NCI-H1092 (cell line): ENCODE data around the gene PBX4.

ENCODE experiments used
- DNase-seq: peaks from one replicate; lab custom pipeline; 2025; lab: John Stamatoyannopoulos, UW

Gene PBX4

GRCh38 chr19:19588546-19588945, 29.9 kb downstream of the PBX4 start:
- no peak for DNase-seq

GRCh38 chr19:19587771-19588170, 30.7 kb downstream of the PBX4 start:
- DNase-seq = no peak

- no peak for DNase-seq
These were observed 34.1 kb downstream of the PBX4 start for GRCh38 chr19:19584356-19584755.

DNA sequence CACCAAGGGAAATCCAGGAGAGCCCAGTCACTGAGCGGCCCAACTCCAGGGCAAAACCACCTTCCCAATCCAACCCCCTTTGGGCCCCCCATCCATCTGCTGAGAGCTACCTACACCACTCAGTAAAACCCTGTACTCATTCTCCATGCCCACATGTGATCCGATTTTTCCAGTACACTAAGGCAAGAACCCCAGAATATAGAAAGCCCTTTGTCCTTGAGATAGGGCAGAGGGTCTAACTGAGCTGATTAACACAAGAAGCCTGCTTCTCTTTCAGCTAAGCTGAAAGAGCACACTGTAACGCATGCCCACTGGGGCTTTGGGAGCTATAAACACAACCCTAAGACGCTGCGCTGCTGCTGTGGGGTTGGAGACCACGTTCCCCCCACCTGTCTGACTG, 36.0 kb downstream of the PBX4 start:
- DNase-seq = no peak

DNA sequence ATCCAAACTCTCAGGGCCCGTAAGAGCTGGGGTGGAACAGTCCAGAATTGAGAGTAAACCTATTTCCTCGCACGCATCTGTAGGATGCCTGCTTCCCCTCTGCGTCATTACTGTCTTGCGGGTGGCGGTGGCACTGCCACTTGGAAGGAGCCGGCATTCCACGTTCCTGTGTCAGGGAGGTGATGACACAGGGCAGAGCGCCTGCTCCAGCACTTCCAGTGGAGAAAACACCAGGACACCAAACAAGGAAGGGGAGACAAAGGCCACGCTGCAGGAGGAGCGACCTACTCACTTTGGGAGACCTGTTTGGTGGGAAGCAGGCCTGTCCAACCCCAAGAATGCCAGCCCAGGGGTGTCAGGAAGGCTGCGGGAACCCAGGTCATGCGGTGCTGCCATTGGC, 37.1 kb downstream of the PBX4 start:
- no peak for DNase-seq

DNA sequence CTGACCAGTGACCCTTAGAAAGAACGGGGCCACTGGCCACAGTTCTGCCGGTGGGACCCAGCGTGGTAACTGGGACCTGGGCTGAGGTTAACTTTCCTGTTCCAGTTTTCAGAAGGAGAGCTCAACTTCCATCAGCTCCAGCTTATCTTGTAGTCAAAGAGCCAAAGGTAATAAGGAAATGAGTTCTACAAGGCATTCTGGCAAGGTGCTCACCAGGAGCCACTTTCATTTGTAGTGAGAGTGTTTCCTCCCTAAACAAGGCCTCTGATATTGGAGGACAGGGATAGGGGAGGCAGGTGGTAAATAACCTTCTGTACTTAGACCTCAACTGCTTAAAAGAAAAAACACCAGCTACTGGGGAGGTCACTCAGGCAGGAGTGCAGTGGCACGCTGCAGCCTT, 38.1 kb downstream of the PBX4 start:
- DNase-seq = no peak

DNA sequence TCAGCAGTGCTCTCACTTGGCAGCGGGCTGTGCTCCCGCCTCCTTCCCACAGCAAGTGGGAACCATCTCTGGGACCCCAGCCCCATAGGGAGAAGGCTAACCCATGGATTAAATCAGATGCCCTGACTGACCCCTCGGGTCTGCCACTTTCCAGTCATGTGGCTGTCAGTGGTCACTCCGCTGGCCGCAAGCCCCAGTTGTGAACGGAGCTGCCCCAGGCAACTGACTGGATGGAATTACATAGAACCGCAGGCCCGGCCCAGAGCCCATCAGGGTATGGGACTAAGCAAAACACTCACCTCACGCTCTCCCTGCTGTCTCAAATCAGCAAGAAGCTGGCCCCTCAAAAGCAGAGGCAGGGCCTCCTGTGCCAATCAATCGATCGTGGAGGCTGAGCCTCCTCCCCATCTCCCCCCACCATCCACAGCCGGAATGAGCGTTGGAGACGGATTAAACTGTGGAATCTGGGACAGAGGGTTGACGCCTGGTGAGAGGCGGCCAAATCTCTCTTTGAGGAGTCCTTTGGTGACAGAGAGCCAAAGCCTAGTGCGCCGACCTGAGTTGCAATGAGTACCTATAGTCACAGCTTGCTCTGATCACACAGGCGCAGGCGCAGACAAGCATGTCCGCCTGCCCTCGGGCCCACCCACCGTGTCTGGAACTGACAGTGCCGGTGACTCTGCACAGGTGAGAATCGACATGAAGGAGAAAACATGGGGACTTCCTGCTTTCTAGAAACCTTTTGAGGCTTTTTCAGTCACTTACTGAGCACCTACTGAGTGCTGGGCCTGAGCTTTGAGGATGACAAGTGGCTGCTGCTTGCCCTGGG, 38.7 kb downstream of the PBX4 start:
- DNase-seq = no peak

GRCh38 chr19:19578252-19578651, 40.2 kb downstream of the PBX4 start:
- DNase-seq = no peak

DNA sequence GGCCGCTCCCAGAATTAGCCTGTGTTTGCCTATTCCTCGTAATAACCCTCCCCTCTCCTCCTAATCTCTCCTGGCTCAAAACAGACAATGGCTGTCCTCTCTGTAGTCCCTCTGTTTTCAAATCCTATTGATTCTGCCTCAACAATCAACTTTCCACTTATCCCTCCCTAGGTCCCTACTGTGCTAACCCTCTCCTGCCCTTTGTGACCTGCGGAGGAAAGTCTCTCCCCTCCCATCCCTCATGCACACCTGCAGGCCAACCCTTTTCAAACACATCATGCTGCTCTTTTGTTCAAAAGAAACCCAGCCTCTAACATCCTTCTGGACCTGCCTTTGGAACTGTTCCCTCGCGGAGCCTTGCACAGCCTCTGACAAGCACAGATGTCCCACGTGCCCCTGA, 43.1 kb downstream of the PBX4 start:
- DNase-seq = peak; percentile 14

DNA sequence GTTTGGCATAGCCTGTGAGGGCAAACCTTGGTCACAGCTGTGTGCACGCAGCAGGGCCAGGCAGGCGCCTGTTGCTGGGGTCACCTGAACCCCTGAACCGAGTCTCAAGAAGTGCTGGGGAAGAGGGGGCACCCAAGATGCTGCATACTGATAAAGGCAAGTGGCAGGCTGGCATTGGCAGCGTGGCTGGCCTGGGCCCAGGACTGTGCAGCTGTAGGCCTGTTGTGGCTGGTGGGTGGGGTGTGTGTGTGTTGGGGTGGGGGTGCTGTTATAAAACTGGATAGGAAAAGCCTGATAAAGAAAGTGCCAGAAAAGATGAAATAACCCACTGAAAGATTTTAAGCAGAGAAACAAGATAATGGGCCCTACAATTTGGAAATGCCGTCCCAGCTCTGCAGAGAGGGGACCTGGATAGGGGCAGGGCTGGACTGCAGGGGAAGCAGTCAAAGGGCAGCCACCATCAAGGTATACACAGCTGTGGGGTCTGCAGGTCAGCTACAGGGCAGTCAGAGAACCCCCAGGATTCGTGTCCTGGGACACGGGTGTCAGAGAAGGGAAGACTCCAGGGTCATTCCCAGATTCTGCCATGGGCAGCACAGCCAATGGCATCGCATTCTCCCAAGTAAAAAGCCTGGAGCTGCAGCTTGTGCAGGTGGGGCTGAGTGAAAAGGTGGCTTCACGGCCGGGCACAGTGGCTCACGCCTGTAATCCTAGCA, 47.3 kb downstream of the PBX4 start:
- DNase-seq = no peak

DNA sequence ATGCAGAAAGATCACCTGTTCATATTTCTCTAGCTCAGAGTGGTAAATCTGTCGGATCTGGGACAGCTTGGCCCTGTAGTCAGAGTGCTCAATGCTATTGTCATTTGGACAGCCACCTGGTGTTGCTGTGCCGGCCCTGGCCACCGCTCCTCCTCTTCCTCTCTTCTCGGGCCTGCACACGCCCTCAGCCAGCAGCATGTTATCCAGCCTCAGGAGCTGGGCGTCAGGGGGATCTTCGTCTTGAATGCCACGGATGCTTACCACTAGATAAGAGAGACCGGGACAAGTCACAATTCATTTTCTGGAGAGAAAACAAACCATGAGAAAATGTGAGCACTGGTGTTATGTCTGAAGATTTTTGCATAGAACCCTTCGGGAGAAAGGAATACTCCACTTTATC, 47.9 kb downstream of the PBX4 start:
- no peak for DNase-seq

- no peak for DNase-seq
These were observed 49.4 kb downstream of the PBX4 start for GRCh38 chr19:19568802-19569756.

GRCh38 chr19:19567391-19567790, 51.1 kb downstream of the PBX4 start:
- no peak for DNase-seq

DNA sequence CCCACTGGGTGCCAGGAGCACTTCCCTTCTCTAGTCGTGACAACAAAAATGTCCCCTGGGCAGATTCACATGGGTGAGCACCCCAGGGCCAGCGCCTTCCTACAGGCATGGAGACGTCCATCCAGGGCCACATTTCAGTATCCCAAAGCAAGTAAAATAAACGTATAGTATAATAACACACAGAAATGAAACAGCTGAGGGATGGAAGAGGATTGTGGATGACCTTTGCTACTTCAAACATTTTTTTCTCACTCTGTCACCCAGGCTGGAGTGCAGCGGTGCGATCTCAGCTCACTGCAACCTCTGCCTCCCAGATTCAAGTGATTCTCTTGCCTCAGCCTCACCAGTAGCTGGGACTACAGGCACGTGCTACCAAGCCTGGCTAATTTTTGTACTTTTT, 52.2 kb downstream of the PBX4 start:
- no peak for DNase-seq

DNA sequence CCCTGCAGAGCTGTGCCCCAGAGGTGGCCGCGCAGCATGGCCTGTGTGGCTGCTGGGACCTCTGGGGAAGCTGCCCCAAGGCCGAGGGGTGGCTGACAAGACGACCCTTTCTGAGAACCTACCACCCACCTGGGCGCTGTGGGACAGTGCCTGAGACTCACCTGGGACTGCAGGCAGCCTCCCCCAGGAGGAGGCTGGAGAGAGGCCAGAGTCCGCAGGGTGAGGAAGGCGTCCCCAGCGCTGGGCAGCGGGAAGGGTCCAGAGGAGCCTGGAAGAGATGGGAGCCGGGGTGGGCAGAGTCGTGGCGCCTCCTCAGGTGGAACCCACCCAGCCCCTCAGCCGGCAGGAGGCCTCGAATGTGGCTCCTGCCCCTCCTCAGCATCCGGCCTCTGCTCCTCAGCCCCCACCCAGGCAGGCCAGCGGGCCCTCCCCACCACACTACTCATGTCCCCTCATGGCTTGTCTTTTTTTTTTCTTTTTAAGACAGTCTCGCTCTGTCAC, 55.1 kb downstream of the PBX4 start:
- DNase-seq = no peak

- DNase-seq = no peak
These were observed 55.7 kb downstream of the PBX4 start for GRCh38 chr19:19562665-19563347.

GRCh38 chr19:19561946-19562664, 56.4 kb downstream of the PBX4 start:
- no peak for DNase-seq

DNA sequence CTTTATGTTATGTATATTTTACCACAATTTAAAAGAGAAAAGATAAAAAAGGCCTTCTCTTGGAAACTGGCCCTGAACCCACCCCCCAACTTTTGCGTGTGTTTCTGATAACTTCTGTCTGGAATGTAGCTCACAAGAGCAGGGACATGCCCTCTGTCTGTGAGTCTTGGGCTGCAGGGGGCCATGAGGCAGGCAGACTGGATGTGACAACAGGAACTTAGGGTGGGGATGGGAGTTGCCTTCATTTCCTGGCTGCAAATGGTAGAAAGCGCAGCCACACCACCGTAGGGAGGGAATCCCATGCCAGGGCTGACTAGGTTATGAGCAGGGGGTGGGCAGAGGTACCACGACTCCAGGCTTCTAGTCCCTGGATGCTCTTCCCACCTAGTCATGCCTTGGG, 58.6 kb downstream of the PBX4 start:
- DNase-seq = no peak

GRCh38 chr19:19558636-19559035, 59.9 kb downstream of the PBX4 start:
- DNase-seq = no peak

GRCh38 chr19:19558055-19558454, 60.4 kb downstream of the PBX4 start:
- DNase-seq = no peak
